Tibial nerve (tissue), 4 donors: Measurements from ENCODE around the gene STH. TPM values are rescaled to one million over a fixed set of nuclear protein-coding genes. Genes with fewer than 3 reads are reported as not detected.

Experiments
- DNase-seq, 2 donors: peaks; one replicate each; pipeline ENCODE4 v3.0.0-alpha.2; 2019; ENCODE audit warnings: low spot score in 2 of 2
- H3K27ac ChIP-seq, 4 donors: fragments of 200-600 bp; sonication (generic) in 3 of 4; one replicate each; pipeline ENCODE4 v1.5.1; 2017 to 2019; ENCODE audit warnings: mild to moderate bottlenecking in 1 of 4
- H3K27me3 ChIP-seq, 2 donors: fragments of 200-600 bp; sonication (generic) in 1 of 2; one replicate each; pipeline versions ENCODE4 v1.5.1 to v1.6.0; 2017 to 2019
- H3K36me3 ChIP-seq, 3 donors: fragments of 200-600 bp; sonication (generic); one replicate each; pipeline ENCODE4 v1.5.1; 2018 to 2019
- H3K4me1 ChIP-seq, 4 donors: fragments of 200-600 bp; sonication (generic) in 3 of 4; one replicate each; pipeline ENCODE4 v1.5.1; 2017 to 2019
- H3K4me3 ChIP-seq, 4 donors: fragments of 200-600 bp; sonication (generic) in 3 of 4; one replicate each; pipeline ENCODE4 v1.5.1; 2017 to 2019; ENCODE audit warnings: mild to moderate bottlenecking in 1 of 4, moderate library complexity in 1 of 4
- H3K9me3 ChIP-seq, 4 donors: fragments of 200-600 bp; sonication (generic) in 3 of 4; one replicate each; pipeline ENCODE4 v1.5.1; 2017 to 2019
- EP300 ChIP-seq, 2 donors: sonication (generic); formaldehyde crosslinking; IDR thresholded peaks; one replicate each; pipeline ENCODE4 v1.6.1; 2017; ENCODE audit warnings: antibody characterized with exemption in 2 of 2, mild to moderate bottlenecking in 1 of 2
- POLR2A ChIP-seq, 2 donors: fragments of 450-650 bp; IDR thresholded peaks; one replicate each; pipeline ENCODE4 v1.6.1; 2017; ENCODE audit warnings: antibody characterized with exemption in 2 of 2, mild to moderate bottlenecking in 2 of 2, moderate library complexity in 2 of 2
- WGBS, 2 donors: methylation state at CpG; one replicate each; pipeline ENCODE4 v1.1.5; 2018; 5-methylcytosine and 5-hydroxymethylcytosine counted together
- total RNA-seq, 4 donors: library from RNA; depleted of rRNA; stranded (reverse); fragments of >200 nt; gene quantifications; one replicate each; pipeline ENCODE4 v1.1.0, GENCODE V29; 2016
- TF ChIP-seq, protein P1 (sequence below), 5 experiments: fragments of 200-600 bp in 3 of 5; fragments of 450-650 bp in 2 of 5; sonication (generic) in 3 of 5; IDR thresholded peaks; one replicate each; pipeline ENCODE4 v1.5.1; 2016 to 2019; ENCODE audit warnings: antibody characterized with exemption in 5 of 5, mild to moderate bottlenecking in 3 of 5, moderate library complexity in 2 of 5

STH gene
- total RNA-seq, 4 donors from 2014 or later, result not detected

- Histone ChIP-seq H3K4me3 (no peak overlapping the region), H3K27me3 (no peaks in the 10 kb centered on the region), H3K9me3 (no peaks in the 10 kb centered on the region), H3K4me1 (peaks cover 0 to 10% (median 0%) of the 10 kb centered on the region in 4 donors), H3K36me3 (no peaks in the 10 kb centered on the region), H3K27ac (no peak overlapping the region)
- no peak for TF ChIP-seq EP300 (IDR thresholded peaks at IDR 0.05)
- TF ChIP-seq POLR2A (IDR thresholded peaks at IDR 0.05), result no peak
- TF ChIP-seq, protein P1, sequence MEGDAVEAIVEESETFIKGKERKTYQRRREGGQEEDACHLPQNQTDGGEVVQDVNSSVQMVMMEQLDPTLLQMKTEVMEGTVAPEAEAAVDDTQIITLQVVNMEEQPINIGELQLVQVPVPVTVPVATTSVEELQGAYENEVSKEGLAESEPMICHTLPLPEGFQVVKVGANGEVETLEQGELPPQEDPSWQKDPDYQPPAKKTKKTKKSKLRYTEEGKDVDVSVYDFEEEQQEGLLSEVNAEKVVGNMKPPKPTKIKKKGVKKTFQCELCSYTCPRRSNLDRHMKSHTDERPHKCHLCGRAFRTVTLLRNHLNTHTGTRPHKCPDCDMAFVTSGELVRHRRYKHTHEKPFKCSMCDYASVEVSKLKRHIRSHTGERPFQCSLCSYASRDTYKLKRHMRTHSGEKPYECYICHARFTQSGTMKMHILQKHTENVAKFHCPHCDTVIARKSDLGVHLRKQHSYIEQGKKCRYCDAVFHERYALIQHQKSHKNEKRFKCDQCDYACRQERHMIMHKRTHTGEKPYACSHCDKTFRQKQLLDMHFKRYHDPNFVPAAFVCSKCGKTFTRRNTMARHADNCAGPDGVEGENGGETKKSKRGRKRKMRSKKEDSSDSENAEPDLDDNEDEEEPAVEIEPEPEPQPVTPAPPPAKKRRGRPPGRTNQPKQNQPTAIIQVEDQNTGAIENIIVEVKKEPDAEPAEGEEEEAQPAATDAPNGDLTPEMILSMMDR (IDR thresholded peaks at IDR 0.05), result no peak
- WGBS, 2 donors, result 70 to 71% methylated on average over 7 of the region's 7 CpGs
- no peak for DNase-seq
These were observed 1.2 kb downstream of the STH start for GRCh38 chr17:46000292-46000691.

GRCh38 chr17:46000757-46001156, 1.7 kb downstream of the STH start:
- 71 to 95% methylated on average over 2 of the region's 2 CpGs for WGBS, 2 donors
- Histone ChIP-seq H3K9me3 (no peaks in the 10 kb centered on the region), H3K4me1 (peaks cover 0 to 10% (median 0%) of the 10 kb centered on the region in 4 donors), H3K27ac (no peak overlapping the region), H3K4me3 (no peak overlapping the region), H3K36me3 (no peaks in the 10 kb centered on the region), H3K27me3 (no peaks in the 10 kb centered on the region)
- TF ChIP-seq EP300 (IDR thresholded peaks at IDR 0.05) (no peak), POLR2A (IDR thresholded peaks at IDR 0.05) (no peak)
- TF ChIP-seq, protein P1 (IDR thresholded peaks at IDR 0.05), result no peak
- no peak for DNase-seq

GRCh38 chr17:46001390-46002310, 2.6 kb downstream of the STH start:
- Histone ChIP-seq H3K9me3 (no peaks in the 10 kb centered on the region), H3K36me3 (no peaks in the 10 kb centered on the region), H3K27ac (no peak overlapping the region), H3K4me1 (peaks cover 0 to 10% (median 0%) of the 10 kb centered on the region in 4 donors), H3K27me3 (no peaks in the 10 kb centered on the region), H3K4me3 (no peak overlapping the region)
- no peak for DNase-seq
- TF ChIP-seq, protein P1 (IDR thresholded peaks at IDR 0.05), result no peak
- no peak for TF ChIP-seq EP300 (IDR thresholded peaks at IDR 0.05)
- TF ChIP-seq POLR2A (IDR thresholded peaks at IDR 0.05), result no peak
- 72 to 73% methylated on average over 13 of the region's 13 CpGs for WGBS, 2 donors

DNA sequence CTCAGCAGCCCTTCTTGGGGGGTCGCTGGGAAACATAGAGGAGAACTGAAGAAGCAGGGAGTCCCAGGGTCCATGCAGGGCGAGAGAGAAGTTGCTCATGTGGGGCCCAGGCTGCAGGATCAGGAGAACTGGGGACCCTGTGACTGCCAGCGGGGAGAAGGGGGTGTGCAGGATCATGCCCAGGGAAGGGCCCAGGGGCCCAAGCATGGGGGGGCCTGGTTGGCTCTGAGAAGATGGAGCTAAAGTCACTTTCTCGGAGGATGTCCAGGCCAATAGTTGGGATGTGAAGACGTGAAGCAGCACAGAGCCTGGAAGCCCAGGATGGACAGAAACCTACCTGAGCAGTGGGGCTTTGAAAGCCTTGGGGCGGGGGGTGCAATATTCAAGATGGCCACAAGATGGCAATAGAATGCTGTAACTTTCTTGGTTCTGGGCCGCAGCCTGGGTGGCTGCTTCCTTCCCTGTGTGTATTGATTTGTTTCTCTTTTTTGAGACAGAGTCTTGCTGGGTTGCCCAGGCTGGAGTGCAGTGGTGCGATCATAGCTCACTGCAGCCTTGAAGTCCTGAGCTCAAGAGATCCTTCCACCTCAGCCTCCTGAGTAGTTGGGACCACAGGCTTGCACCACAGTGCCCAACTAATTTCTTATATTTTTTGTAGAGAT, 3.4 kb downstream of the STH start:
- peaks cover 0 to 10% (median 0%) of the 10 kb centered on the region in 4 donors for H3K4me1 ChIP-seq
- WGBS, 2 donors, result 25 to 28% methylated on average over 8 of the region's 8 CpGs
- no peaks in the 10 kb centered on the region for H3K27me3 ChIP-seq
- H3K4me3 ChIP-seq, result no peak overlapping the region
- H3K9me3 ChIP-seq, result no peaks in the 10 kb centered on the region
- TF ChIP-seq EP300 (IDR thresholded peaks at IDR 0.05), result no peak
- TF ChIP-seq POLR2A (IDR thresholded peaks at IDR 0.05), result no peak
- TF ChIP-seq, protein P1 (IDR thresholded peaks at IDR 0.05), result peak; percentile 93 to 98 (median 95)
- DNase-seq, result peak; percentile 56 to 81
- H3K27ac ChIP-seq, result no peak overlapping the region
- H3K36me3 ChIP-seq, result no peaks in the 10 kb centered on the region

DNA sequence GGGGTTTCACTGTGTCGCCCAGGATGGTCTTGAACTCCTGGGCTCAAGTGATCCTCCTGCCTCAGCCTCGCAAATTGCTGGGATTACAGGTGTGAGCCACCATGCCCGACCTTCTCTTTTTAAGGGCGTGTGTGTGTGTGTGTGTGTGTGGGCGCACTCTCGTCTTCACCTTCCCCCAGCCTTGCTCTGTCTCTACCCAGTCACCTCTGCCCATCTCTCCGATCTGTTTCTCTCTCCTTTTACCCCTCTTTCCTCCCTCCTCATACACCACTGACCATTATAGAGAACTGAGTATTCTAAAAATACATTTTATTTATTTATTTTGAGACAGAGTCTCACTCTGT, 3.9 kb downstream of the STH start:
- no peak for DNase-seq
- WGBS, 2 donors, result 74 to 79% methylated on average over 7 of the region's 7 CpGs
- TF ChIP-seq EP300 (IDR thresholded peaks at IDR 0.05), result no peak
- TF ChIP-seq, protein P1 (IDR thresholded peaks at IDR 0.05), result no peak
- no peak for TF ChIP-seq POLR2A (IDR thresholded peaks at IDR 0.05)
- H3K4me3 ChIP-seq, result no peak overlapping the region
- no peaks in the 10 kb centered on the region for H3K27me3 ChIP-seq
- H3K36me3 ChIP-seq, result no peaks in the 10 kb centered on the region
- H3K4me1 ChIP-seq, result peaks cover 0 to 10% (median 0%) of the 10 kb centered on the region in 4 donors
- H3K27ac ChIP-seq, result no peak overlapping the region
- H3K9me3 ChIP-seq, result no peaks in the 10 kb centered on the region
